Brain pericyte (primary cell): Measurements from ENCODE around the gene SUPT16H.
"Not testable (repeated sequence)": the region's sequence is repeated elsewhere in the genome, so short reads cannot be mapped to it uniquely, and the experiment has no call there.

ENCODE experiments used
- DNase-seq: peaks from one replicate; pipeline ENCODE4 v3.0.0-alpha.2; 2012; ENCODE audit warnings: low read depth, low spot score

The SUPT16H gene

DNA sequence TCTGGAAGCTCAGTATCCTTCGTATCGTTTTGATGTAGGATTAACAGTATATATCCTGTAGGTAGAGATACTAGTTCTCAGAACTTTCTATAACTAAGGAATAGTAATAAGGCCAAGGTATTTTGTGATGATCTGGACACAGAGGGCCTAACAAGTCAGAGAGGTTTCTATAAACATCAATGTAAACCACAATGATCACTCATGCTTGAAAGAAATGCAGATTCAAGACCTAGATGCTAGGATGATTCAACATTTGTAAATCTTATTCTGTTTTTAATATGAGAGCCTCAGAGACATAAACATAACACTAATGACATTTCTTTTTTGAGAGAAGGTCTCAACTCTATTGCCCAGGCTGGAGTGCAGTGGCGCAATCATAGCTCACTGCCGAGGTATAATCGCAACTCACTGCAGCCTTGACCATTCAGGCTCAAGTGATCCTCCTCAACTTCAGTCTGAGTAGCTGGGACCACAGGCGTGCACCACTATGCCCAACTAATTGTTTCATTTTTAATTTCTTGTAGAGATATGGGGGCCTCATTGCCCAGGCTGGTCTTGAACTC is 16.2 kb downstream of the SUPT16H start:
- DNase-seq = no peak

DNA sequence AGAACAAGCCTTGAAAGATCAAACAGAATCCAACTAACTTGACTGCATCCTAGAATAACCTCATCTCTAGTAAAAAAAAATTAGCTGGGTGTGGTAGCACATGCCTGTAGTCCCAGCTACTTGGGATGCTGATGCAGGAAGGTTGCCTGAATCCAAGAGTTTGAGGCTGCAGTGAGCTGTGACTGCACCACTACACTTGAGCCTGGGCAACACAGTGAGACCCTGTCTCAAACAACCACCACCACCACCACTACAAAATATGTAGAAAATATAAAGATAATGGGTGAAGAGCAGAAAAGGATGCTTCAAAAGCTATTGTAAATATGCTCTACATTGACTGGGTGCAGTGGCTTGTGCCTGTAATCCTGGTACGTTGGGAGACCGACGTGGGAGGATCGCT is 27.3 kb downstream of the SUPT16H start:
- DNase-seq = no peak

DNA sequence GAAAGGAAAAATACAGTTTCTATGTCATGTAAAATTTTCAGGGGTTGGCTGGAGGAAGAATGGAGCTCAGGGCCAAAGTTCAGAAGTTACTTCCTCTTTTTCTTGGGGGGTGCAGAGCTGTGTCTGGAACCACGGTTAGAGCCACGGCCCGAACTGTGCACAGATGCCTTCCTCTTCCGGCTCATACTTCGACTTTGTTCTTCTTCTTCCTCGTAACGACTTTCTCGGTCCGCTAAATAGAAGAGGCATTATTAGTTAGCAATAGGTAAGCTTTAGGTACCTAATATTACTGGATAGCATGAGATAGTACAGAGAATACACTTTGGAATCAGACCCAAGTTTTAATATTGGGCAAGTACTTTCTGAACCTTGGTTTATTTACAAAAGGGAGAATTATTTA is 31.2 kb downstream of the SUPT16H start:
- no peak for DNase-seq

DNA sequence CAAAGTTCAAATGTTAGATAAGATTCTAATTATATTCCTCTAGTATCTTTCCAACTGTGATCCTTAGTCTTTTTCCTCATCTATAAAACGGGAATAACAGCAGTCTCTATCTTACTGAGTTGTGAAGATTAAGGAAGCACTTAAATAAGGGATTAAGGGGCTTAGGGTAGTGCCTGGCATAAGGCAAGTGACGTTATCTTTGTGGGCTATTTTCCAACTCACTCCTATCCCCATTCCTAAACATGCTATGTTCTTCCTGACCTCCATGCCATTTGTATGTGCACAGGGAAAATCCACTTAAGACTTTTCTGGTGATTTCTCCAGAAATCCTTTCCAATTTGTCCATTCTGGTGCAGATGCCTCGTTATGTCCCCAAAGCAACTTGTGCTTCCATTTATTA is 33.3 kb downstream of the SUPT16H start:
- no peak for DNase-seq

DNA sequence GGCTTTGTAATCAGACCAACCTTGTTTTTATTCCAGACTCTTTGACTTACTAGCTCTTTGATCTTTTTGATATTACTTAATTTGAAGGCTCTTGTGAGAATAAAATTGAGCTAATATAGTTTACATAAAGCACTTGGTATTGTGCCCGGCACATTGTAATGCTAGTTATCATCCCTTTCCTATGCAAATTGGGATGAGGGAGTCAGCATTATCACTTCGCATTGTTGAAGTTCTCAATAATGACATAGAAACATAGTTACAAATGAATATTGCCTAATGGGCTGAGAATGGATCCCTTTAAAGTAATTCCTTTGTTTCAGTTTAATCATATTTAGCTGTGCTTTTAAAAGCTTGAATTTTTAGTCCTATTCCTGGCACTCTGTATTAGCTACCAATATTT is 36.6 kb downstream of the SUPT16H start:
- DNase-seq = no peak

DNA sequence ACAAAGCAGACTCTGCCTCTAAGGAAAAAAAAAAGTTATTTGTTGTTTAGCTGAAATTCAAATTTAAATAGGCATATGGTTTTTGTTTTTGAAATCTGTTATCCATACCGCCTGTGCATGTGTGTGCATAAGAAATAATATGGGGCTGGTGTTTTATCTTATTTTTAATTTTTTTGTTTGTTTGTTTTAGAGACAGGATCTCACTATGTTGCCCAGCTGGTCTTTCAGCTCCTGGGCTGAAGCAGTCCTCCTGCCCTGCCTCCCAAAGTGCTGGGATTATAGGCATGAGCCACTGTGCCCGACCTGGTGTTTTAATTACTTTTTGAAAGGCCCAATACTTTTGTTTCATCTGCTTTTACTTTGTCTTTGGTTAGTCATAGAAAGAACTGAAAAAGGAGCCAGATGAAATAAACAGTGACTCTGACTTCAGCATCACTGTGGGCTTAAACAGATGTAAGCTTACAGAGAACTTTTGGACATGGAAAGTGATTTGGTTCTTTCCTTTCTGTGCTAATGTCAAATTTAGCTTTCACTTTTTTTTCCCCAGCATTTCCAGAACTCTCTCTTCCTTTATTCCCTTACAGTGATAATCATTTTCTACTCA is 37.2 kb downstream of the SUPT16H start:
- no peak for DNase-seq

DNA sequence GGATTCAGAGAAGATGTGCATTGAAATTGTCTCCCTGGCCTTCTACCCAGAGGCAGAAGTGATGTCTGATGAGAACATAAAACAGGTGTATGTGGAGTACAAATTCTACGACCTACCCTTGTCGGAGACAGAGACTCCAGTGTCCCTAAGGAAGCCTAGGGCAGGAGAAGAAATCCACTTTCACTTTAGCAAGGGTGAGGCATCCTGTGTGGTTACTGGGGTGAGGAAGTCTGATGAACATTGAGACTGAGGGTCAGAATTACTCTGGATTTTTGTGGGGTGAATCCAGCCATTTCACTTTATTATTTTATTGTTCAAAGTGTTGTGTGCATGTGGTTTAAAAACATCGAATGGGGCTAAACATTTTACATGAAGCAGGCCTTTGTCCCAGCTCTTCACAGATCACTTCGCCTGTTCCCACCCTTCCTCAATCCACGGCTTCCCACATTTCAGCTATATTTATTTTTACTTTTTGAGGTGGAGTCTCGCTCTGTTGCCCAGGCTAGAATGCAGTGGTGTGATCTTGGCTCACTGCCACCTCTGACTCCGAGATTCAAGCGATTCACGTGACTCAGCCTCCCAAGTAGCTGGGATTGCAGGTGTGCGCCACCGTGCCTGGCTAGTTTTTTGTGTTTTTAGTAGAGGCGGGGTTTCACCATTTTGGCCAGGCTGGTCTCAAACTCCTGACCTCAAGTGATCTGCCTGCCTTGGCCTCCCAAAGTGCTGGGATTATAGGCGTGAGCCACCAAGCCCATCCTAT is 40.6 kb downstream of the SUPT16H start:
- DNase-seq = no peak

DNA sequence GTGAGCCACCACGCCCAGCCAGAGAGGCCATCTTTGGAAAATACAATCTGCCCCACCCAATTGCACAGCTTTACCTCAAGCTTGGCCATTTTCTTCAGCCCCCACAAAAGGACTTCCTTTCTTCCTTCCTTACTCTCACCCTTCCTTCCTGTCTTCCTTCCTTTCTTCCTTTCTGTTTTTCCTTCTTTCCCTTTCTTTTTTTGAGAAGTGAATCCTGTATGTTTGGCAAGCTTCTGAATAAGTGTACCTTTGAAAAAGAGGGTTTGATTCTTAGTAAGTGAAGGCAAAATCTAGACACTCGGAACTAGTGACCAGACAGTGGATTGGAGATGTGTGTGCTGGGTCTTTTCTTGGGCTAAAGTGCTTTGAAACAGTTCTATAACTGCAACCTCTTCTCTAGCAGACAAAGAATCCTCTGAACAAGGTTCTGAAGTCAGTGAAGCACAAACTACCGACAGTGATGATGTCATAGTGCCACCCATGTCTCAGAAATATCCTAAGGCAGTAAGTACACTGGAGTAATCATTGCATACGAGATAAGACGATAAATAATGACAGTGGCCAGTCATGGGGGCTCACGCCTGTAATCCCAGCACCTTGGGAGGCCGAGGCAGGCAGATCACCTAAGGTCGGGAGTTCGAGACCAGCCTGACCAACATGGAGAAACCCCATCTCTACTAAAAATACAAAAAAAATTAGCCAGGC is 49.5 kb downstream of the SUPT16H start:
- DNase-seq = no peak

DNA sequence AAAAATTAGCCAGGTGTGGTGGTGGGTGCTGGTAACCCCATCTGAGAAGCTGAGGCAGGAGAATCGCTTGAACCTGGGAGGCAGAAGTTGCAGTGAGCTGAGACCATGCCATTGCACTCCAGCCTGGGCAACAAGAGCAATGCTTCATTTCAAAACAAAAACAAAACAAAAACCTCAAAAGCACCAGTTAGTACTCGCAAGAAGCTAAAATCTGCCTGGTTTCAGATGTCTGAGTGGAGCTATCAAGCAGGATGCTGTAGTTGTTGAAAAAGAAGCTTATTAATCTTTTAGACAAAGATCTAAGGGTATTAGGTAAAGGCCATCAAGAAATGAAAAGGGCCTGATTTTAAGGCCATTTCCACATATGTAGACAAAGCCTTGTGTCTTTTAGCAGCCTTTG is 50.9 kb downstream of the SUPT16H start:
- DNase-seq = no peak

DNA sequence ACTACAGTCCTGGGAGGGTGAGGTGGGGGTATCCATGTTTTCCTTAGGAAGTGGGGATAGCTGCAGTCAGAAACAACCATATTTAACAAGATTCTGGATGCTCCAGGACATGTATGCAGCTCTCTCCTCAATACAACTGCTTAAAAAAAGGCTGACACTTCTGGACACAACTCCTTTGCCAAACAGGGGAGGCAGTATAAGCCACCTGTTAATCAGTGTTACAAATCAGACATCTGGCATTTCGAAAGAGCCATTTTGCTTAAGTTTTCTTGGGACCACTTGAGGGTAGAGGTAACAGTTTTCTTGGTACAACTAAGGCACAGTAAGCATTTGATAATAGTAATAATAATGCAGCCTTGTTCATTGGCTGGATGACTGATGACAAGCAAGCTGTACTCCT is 56.8 kb downstream of the SUPT16H start:
- no peak for DNase-seq

DNA sequence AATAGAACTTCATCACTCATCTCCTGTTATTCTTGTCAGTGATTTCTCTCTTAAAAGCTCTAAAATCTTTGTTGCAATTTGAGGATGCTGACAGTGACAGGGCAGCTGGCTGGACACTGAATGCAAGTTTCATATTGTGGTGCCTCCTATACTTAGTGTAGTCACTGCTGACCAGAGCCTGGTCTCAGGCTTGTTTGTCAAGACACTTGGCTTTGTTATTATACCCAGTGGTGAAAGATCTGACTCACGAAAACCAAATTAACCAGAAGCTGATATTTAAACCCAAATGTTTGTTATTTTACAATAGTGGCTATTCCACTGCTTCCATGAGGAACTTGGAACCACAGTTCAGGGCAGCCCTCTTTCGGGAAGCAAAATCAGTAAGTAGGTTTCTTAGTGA is 61.1 kb downstream of the SUPT16H start:
- DNase-seq = no peak

DNA sequence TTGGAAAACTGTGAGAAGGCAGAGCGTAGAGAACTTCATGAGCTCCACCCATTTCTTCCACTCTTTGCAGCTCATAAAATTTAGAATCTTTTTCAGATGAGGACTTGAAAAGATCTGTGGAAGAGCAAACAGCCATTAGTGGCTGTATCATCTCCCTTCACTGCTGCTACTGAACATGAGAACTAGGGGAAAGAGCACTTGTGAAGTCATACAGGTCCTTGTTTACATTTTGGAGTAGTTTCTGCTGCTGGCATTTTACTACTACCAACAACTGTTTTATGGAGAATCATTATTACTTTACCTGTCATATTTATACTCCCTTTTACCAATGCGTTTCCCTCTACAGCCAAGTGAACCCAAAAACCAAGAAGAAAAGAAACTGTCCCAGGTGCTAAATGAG is 62.9 kb downstream of the SUPT16H start:
- no peak for DNase-seq

DNA sequence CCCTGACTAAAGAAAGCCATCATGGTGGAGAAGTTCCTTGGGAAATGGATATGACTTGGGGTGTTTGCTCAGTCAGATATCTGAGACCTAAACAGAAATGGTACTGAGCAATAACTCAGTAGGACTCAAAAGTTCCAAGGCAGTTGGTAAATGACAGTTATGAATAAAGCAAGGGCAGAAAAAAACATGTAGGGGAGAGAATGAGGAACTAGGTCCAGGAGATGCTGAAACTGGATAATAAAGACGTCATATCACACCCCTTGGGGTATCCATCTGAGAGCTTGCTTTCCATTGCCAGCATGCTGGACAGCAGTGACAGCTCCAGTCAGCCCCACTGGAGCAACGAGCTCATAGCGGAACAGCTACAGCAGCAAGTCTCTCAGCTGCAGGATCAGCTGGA is 66.4 kb downstream of the SUPT16H start:
- DNase-seq = no peak

DNA sequence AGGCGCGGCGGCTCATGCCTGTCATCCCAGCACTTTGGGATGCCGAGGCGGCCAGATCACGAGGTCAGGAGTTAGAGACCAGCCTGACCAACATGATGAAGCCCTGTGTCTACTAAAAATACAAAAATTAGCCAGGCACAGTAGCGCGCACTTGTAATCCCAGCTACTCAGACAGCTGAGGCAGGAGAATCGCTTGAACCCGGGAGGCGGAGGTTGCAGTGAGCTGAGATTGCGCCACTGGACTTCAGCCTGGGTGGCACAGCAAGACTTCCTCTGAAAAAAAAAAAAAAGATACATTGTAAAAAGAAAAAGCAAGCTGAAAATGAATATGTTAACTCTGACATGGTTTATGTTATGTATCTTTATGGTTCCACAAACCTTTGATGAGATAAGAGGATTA is 70.3 kb downstream of the SUPT16H start:
- no peak for DNase-seq

DNA sequence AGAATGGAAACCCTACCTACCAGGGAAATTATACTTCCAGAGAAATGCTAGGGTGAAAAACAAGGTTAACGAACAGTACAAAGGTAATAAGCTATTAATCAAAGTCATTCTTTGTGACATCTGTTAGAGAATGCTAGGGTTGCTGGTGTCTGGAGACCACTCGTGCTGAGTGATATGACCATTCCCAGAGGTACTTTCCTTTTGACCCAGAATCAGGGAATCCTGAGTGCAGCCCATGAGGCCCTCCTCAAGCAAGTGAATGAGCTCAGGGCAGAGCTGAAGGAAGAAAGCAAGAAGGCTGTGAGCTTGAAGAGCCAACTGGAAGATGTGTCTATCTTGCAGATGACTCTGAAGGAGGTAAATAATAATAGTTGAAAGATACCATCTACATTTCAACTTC is 72.2 kb downstream of the SUPT16H start:
- DNase-seq = no peak

DNA sequence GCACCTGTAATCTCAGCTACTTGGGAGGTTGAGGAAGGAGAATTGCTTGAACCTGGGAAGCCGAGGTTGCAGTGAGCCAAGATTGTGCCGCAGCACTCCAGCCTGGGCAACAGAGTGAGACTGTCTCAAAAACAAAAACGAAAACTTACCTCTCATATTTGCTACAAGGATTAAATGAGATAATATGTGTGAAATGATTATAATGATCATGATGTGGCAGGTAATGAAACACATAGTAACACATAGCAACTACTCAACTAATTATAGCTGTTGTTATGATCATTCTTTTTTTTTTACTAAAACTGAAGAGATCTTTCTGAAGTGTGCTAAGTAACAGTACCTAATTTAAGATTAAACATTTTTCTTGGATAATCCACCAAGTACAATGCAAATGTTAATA is 73.9 kb downstream of the SUPT16H start:
- no peak for DNase-seq

DNA sequence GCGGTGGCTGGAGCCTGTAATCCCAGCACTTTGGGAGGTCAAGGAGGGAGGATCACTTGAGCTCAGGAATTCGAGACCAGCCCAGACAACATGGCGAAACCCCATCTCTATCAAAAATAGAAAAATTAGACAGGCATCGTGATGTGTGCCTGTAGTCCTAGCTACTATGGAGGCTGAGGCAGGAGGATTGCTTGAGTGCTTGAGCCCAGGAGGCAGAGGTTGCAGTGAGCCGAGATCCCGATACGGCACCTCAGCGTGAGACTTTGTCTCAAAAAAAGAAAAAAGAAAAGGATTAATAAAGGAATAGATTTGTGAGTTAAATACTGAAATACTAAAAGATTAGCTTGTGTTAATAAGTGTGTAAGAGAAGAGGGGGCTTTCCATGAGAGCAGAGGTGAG is 74.6 kb downstream of the SUPT16H start:
- DNase-seq = no peak

DNA sequence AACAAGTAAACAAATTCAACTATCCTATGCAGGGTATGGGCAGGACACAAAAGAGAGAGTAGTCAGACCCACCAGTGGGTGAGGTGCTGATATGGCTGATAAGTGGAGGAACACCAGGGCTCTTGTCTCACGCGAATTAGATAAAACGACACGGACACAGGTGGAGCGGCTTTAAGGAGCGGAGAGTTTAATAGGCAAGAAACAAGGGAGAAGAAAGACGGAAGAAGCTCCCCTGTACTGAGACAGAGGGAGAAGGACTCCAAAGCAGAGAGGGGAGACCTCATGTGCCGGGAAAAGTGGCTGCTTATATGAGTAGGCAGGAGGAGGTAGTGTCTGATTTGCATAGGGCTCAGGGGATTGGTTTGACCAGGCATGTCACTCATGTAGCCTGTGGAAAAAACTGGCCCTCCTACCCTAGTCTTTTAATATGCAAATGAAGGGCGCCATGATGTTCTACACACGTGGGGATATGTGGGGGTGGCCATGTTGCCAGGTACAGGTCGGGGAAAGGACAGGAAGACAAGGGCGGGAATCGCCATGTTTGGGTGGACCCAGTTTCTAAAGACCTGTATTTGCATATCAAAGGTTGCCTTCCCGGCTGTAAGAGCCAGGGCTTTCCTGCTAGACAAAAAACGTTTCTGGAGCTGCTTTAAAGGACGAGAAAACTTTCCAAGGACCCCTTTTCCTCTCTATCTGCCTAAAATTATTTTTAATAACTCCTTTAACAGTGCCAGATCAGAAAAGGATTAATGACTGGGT is 75.2 kb downstream of the SUPT16H start:
- peak; percentile 13 for DNase-seq

DNA sequence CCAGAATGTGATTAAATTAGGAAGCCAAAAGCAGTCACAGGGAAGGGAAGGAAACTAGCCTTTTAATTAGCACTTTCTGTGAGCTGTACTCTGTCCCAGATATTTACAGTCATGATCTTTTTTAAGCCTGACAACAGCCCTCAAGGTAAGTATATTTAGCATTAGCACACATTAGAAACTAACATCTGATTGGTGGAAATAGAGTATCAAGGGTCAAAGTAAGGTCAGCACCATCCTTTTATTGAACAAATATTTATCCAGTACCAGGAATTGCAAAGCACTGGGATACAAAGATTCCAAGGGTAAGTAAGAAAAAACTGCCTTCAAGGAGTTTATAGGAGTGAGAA is 75.7 kb downstream of the SUPT16H start:
- no peak for DNase-seq

DNA sequence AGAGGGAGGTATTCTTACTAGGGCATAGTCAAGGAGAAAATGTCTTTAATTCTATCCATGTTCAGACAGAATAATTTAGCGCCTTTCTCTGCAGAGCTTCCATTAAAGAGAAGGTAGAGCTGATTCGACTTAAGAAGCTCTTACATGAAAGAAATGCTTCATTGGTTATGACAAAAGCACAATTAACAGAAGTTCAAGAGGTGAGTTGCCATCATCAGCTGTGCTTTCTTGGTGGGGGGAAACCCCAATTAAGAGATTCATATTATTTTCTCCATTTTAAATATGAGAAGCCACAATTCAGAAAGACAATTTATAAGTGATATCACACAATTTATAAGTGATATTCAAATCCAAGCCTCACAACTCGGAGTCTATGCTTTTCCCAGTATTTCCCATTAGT is 76.2 kb downstream of the SUPT16H start:
- DNase-seq = no peak

DNA sequence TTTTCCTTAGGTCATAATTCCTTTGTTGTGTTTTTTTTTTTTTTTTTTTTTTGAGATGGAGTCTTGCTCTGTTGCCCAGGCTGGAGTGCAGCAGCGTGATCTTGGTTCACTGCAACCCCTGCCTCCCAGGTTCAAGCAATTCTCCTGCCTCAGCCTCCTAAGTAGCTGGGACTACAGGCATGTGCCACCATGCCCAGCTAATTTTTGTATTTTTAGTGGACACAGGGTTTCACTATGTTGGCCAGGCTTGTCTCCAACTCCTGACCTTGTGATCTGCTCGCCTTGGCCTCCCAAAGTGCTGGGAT is 81.0 kb downstream of the SUPT16H start:
- DNase-seq = not testable (repeated sequence)
